Gastroesophageal sphincter (tissue), 4 donors: ENCODE measurements around the gene TIPRL. TPM values are rescaled to one million over a fixed set of nuclear protein-coding genes. Genes with fewer than 3 reads are reported as not detected.

Source experiments
- ATAC-seq: fragments of 150-250 bp; one replicate; pipeline ENCODE4 v1.9.1; 2016; ENCODE audit warnings: mild to moderate bottlenecking, moderate library complexity
- H3K27ac ChIP-seq, 4 donors: fragments of 200-600 bp; sonication (generic) in 3 of 4; 1 replicate in 3 of 4; 2 replicates in 1 of 4; pipeline ENCODE4 v1.5.1; 2016 to 2019
- H3K27me3 ChIP-seq: fragments of 200-600 bp; sonication (generic); one replicate; pipeline ENCODE4 v1.5.1; 2019
- H3K36me3 ChIP-seq, 2 donors: fragments of 200-600 bp; sonication (generic); one replicate each; pipeline ENCODE4 v1.5.1; 2019; ENCODE audit warnings: control low read depth in 1 of 2
- H3K4me1 ChIP-seq, 3 donors: fragments of 200-600 bp; sonication (generic); 1 replicate in 2 of 3; 2 replicates in 1 of 3; pipeline ENCODE4 v1.5.1; 2016 to 2019; ENCODE audit warnings: control low read depth in 2 of 3
- H3K4me3 ChIP-seq, 2 donors: fragments of 200-600 bp; sonication (generic); one replicate each; pipeline ENCODE4 v1.5.1; 2019; ENCODE audit warnings: mild to moderate bottlenecking in 1 of 2, moderate library complexity in 1 of 2
- H3K9me3 ChIP-seq, 3 donors: fragments of 200-600 bp; sonication (generic); one replicate each; pipeline ENCODE4 v1.5.1; 2017 to 2019; ENCODE audit warnings: control low read depth in 2 of 3
- EP300 ChIP-seq: sonication (generic); formaldehyde crosslinking; IDR thresholded peaks from one replicate; pipeline ENCODE4 v1.6.1; 2017; ENCODE audit warnings: antibody characterized with exemption, mild to moderate bottlenecking
- POLR2A ChIP-seq, 2 donors: fragments of 450-650 bp; IDR thresholded peaks; one replicate each; pipeline ENCODE4 v1.6.1; 2017; ENCODE audit warnings: antibody characterized with exemption in 2 of 2, mild to moderate bottlenecking in 2 of 2, moderate library complexity in 1 of 2
- POLR2AphosphoS5 ChIP-seq: sonication (generic); formaldehyde crosslinking; IDR thresholded peaks from one replicate; pipeline ENCODE4 v1.6.1; 2017; ENCODE audit warnings: antibody characterized with exemption
- WGBS, 2 donors: methylation state at CpG; one replicate each; pipeline ENCODE4 v1.1.5; 2018; ENCODE audit warnings: low coverage in 1 of 2; 5-methylcytosine and 5-hydroxymethylcytosine counted together
- total RNA-seq, 4 donors: library from RNA; depleted of rRNA; stranded (reverse); fragments of >200 nt; gene quantifications; one replicate each; pipeline ENCODE4 v1.1.0, GENCODE V29; 2016
- TF ChIP-seq, protein P1 (sequence below), 4 experiments: fragments of 200-600 bp in 2 of 4; fragments of 450-650 bp in 2 of 4; sonication (generic) in 1 of 4; IDR thresholded peaks; one replicate each; pipeline ENCODE4 v1.5.1; 2017 to 2019; ENCODE audit warnings: antibody characterized with exemption in 4 of 4, mild to moderate bottlenecking in 2 of 4, moderate library complexity in 2 of 4

The TIPRL gene
- total RNA-seq, 4 donors from 2014 or later = 16.7 to 34.9 (median 23.5) TPM

DNA sequence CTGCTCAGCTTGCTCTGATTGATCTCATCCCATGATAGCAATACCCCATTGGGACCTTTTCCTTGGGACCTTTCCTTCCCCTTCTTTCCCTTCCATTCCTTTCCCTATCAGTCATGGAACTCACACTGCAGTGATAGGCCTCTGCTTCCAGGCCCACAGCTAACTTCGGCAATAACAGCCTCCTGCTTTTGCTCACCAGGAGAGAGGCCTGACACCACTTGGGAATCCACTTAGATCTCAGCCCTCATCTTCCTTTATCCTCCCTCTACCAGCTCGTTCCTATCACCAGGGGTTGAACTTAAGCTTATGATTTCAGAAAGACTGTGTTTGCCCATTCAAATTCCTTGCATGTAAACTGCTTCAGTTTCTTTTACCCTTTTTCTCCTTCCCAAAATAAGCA lies 11.0 kb upstream of the TIPRL start:
- TF ChIP-seq POLR2AphosphoS5 (no peak), POLR2A (IDR thresholded peaks at IDR 0.05) (no peak), EP300 (no peak)
- TF ChIP-seq, protein P1, sequence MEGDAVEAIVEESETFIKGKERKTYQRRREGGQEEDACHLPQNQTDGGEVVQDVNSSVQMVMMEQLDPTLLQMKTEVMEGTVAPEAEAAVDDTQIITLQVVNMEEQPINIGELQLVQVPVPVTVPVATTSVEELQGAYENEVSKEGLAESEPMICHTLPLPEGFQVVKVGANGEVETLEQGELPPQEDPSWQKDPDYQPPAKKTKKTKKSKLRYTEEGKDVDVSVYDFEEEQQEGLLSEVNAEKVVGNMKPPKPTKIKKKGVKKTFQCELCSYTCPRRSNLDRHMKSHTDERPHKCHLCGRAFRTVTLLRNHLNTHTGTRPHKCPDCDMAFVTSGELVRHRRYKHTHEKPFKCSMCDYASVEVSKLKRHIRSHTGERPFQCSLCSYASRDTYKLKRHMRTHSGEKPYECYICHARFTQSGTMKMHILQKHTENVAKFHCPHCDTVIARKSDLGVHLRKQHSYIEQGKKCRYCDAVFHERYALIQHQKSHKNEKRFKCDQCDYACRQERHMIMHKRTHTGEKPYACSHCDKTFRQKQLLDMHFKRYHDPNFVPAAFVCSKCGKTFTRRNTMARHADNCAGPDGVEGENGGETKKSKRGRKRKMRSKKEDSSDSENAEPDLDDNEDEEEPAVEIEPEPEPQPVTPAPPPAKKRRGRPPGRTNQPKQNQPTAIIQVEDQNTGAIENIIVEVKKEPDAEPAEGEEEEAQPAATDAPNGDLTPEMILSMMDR (IDR thresholded peaks at IDR 0.05) = no peak
- Histone ChIP-seq H3K27me3 (no peaks in the 10 kb centered on the region), H3K9me3 (no peaks in the 10 kb centered on the region), H3K27ac (peak overlapping the region in 1 of 4 donors; percentile 26), H3K4me1 (no peaks in the 10 kb centered on the region), H3K36me3 (no peaks in the 10 kb centered on the region), H3K4me3 (no peak overlapping the region)
- 29 to 42% methylated on average over 2 of the region's 2 CpGs for WGBS, 2 donors
- no peak for ATAC-seq

DNA sequence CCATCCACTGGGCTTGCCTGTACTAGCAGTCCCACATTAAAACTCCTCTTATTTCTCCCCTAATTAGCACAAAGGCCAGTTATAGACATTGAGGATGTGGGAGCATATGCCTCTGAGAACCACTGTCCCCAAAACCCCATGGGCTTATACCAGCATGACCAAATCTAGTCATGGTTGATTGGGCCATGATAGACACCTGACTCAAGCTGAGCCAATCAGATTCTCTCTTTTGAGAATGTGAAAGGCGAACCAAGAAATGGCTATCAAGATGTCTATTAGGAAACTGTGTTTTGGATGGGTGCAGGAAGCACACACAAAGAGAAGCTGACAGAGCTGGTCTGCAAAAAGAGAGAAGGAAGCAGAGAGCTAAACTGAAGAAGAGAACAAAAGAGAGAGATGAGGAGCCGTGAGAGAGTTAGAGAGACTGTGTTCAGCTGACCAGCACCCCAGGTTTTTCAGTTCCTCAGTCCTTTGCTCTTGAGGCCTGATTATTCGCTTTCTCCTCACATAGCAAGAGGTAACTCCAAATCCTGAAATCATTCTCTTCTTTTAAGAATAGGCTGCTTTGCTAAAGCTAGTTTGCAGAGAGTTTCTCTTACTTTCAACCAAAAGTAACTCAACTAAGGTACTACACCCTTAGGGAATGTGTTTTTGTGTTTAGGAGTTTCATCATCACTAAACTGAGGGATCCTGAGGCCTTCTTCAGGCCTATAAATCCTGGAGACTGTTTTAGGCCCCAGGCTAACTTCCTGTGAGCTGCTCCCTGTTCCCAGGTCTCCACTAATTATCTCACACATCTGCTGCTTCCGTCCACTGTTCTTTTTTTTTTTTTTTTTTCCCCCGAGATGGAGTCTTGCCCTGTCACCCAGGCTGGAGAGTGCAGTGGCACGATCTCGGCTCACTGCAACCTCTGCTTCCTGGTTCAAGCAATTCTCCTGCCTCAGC lies 7.9 kb upstream of the TIPRL start:
- 86% methylated on average over 3 to 7 of the region's 7 CpGs for WGBS, 2 donors
- H3K9me3 ChIP-seq = no peaks in the 10 kb centered on the region
- no peaks in the 10 kb centered on the region for H3K4me1 ChIP-seq
- no peaks in the 10 kb centered on the region for H3K27me3 ChIP-seq
- no peaks in the 10 kb centered on the region for H3K36me3 ChIP-seq
- H3K27ac ChIP-seq = no peak overlapping the region
- H3K4me3 ChIP-seq = no peak overlapping the region
- no peak for ATAC-seq
- TF ChIP-seq EP300 = no peak

DNA sequence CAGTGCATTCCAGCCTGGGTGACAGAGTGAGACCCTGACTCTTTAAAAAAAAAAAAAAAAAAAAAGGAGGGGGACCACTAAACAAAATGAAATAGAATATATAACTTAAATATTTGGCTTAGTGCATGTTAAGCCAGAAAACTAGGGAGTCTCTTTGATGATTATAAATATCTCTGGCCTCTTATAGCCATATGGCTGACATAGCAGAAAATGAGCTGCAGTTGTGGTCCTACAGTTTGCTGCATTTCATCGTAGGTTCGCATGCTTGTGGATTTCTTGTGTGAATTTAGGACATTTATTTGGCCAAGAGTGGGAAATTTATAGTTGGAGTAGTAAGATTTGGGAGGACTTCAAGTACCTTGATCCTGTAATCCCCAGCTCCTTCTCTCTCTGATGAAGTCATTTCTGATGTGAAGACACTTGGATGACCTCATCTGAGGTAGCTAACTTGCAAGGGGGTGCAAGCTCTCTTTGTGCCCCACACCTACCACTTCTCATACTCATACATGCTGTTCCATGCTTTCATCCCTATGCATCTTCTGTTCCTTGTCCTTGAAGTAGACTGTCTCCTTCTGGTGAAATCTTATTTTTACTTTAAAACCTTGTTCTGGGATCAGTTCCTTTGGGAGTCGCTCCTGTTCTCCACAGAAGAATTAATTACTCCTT lies 6.4 kb upstream of the TIPRL start:
- WGBS, 2 donors = 78 to 91% methylated on average over 3 of the region's 3 CpGs
- Histone ChIP-seq H3K27me3 (no peaks in the 10 kb centered on the region), H3K27ac (no peak overlapping the region), H3K4me1 (no peaks in the 10 kb centered on the region), H3K36me3 (no peaks in the 10 kb centered on the region), H3K4me3 (no peak overlapping the region), H3K9me3 (no peaks in the 10 kb centered on the region)
- TF ChIP-seq POLR2A (IDR thresholded peaks at IDR 0.05) (no peak), EP300 (no peak), POLR2AphosphoS5 (no peak)
- TF ChIP-seq, protein P1 (IDR thresholded peaks at IDR 0.05) = no peak
- no peak for ATAC-seq

DNA sequence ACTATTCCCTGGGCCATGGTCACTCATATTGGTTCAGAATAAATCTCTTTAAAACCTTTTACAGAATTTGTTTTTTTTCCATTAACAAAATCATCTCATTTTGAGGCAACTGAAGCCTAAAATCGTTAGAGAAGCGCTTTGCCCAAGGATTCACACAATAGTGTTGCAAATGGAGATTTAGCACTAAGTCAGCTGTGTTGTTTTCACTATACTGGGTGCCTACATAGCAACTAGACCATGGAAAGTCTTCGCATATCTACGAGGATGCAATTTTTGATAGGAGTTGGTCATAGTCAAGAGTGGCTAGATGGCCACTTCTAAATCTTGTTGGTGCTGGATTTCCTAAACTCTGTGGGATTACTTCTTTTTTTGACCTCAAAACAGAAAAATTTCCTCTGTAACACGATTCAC lies 530 bp upstream of the TIPRL start:
- Histone ChIP-seq H3K27me3 (no peaks in the 10 kb centered on the region), H3K4me3 (peak overlapping the region; percentile 59 to 66), H3K4me1 (peaks cover 0 to 16% (median 3%) of the 10 kb centered on the region in 3 donors), H3K27ac (peak overlapping the region; percentile 83 to 96 (median 89)), H3K9me3 (no peaks in the 10 kb centered on the region), H3K36me3 (no peaks in the 10 kb centered on the region)
- WGBS, 2 donors = 72 to 90% methylated on average over 4 to 5 of the region's 5 CpGs
- ATAC-seq = no peak
- TF ChIP-seq POLR2A (IDR thresholded peaks at IDR 0.05) (no peak), POLR2AphosphoS5 (no peak), EP300 (no peak)
- TF ChIP-seq, protein P1 (IDR thresholded peaks at IDR 0.05) = no peak

DNA sequence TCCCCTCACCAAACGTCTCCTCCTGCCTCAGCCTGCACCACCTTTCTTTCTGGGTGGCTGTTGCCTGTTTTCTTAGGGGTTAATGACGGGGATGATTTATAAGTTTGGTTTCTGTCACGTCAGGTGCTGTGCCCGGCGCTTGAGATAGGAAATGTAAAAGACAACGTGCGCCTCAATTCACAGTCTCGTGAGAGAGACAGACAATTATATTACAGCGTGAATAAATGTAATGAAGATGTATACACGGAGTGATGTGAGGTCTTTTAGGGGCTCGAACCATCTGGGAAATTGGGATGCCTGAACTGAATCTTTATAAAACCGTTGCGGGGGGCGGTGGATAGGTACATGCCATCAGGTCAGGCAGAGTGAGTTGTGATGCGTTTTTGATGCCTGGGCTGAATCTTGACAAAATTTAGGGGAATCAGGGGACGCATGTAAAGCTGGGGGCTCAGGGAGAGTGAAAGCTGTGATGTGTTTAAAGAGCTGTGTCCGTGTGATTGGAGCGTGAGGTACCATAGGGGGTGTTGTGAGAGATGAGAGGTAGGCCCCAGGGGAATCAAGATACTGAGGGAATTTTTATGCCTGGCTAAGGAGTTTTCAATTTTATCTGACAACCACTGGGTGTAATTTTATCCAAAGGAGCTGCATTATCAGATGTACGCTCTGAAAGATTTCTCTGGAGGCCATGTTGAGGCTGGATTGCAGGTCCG lies 831 bp downstream of the TIPRL start:
- H3K9me3 ChIP-seq = no peaks in the 10 kb centered on the region
- no peak for ATAC-seq
- H3K4me1 ChIP-seq = peaks cover 0 to 16% (median 3%) of the 10 kb centered on the region in 3 donors
- TF ChIP-seq EP300 = no peak
- TF ChIP-seq, protein P1 (IDR thresholded peaks at IDR 0.05) = peak in 1 of 4 experiments; percentile 6
- H3K36me3 ChIP-seq = peaks cover 0 to 2% of the 10 kb centered on the region in 2 donors
- 2 to 3% methylated on average over 8 to 20 of the region's 20 CpGs for WGBS, 2 donors
- no peaks in the 10 kb centered on the region for H3K27me3 ChIP-seq
- peak overlapping the region; percentile 55 to 96 (median 89) for H3K27ac ChIP-seq
- H3K4me3 ChIP-seq = peak overlapping the region; percentile 59 to 66
